ENCODE data around the gene SLC25A21.
"Not testable (repeated sequence)": the region's sequence is repeated elsewhere in the genome, so short reads cannot be mapped to it uniquely, and the experiment has no call there.

The SLC25A21 gene

GRCh38 chr14:37083599-37083998 is 88.8 kb downstream of the SLC25A21 start:
- FAIRE-seq: no peak

- FAIRE-seq: no peak
Observed at GRCh38 chr14:37082449-37082848, 90.0 kb downstream of the SLC25A21 start.

DNA sequence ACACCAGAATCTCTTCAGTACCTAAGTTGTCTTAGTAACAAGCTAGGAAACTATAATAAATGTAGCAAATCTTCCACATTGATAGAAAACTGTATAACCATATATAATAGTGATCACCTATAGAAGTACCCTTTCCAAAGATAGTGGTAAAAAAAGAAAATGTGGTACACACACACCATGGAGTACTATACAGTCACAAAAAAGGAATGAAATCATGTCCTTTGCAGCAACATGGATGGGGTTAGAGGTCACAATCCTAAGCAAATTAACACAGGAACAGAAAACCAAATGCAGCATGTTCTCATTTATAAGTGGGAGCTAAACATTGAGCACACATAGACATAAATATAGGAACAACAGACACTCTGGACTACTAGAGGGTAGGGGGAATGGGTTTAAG is 90.5 kb downstream of the SLC25A21 start:
- no peak for FAIRE-seq

GRCh38 chr14:37081218-37081617 is 91.2 kb downstream of the SLC25A21 start:
- no peak for FAIRE-seq

- FAIRE-seq: no peak
Observed at GRCh38 chr14:37078131-37078530, 94.3 kb downstream of the SLC25A21 start.

GRCh38 chr14:37074320-37074719 is 98.1 kb downstream of the SLC25A21 start:
- FAIRE-seq: not testable (repeated sequence)

GRCh38 chr14:37063467-37064240 is 108.8 kb downstream of the SLC25A21 start:
- no peak for FAIRE-seq

DNA sequence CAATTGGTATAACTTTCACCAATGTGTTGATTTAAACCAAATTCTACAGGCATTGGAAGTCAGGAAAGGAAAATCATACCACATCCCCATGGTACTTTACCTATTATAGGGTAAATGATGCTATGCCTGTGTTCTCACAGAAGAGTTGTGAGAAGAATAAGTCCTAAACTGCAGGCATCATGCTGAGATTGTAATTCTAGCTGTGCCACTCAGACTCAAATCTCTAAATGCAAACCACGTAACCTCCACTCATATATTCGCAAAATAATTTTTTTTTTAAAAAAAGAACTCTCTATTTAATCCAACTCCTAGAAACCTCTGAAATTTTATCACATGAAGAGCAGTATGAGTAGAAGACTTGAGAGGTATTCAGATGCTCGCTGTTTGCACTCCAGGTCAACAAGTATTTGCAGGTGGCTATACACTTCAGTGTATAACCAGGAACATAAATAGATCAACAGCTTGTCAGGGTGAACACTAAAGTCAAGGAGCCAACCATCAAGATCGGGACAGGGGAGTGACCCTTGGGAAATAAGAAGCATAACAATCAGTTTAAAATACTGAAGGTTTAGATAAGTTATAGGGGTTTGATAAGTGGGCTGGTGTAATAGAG is 110.1 kb downstream of the SLC25A21 start:
- no peak for FAIRE-seq

DNA sequence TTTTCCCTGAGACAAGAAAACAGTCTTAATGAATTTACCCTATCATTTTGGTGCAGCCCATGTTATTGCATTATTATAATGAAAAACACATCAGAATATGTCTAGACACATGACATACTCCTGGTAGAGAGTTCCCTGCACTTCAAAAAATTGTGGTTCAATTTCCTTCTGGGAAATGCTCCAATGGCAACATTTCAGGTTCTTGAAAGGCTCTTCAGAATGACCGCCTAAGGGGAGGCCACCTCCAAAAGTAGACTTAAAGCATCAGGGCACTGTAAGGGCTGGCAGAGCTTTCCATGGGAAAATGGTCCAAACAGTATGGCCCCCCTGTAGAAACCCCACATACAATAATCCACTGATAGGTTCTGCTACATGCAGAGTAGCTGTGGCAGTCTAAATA is 110.7 kb downstream of the SLC25A21 start:
- no peak for FAIRE-seq

DNA sequence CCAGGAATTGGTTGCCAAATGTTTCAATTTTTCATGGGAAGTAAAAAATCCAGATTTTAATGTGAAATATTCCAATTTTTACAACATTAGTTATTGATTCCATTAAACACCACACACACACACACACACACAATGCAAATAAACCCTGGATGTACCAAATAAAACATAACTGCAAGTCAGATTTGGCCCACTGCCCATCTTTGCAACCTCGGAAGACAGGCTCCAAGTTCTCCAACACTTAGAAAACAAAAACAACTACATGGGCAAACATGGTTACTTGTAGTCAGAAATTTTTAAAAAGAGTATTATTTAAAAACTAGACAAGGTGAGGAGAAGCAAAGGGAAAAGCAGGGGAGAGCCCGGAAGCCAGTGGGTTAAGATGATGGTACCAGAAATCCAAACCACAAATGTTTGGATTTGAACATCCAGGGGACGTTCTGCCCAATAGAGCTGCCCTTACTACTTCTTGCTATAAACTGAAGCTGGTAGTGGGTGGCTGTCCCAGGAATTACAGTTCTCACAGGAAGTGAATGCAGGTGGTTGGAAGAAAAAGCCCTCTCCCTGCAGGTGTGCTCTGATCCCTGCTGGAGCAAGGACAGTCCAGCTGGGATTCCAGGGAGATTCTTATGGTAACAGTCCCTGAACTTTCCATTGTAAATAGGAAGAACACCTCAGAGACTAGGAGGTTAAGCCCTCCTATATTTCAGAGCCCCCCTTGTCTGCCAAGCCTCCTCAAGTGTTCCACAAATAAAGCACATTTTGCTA is 111.7 kb downstream of the SLC25A21 start:
- no peak for FAIRE-seq

GRCh38 chr14:37057776-37058175 is 114.6 kb downstream of the SLC25A21 start:
- FAIRE-seq: no peak

GRCh38 chr14:37056473-37056872 is 115.9 kb downstream of the SLC25A21 start:
- FAIRE-seq: no peak

- FAIRE-seq: no peak
Observed at GRCh38 chr14:37054869-37055268, 117.5 kb downstream of the SLC25A21 start.

- FAIRE-seq: no peak
Observed at GRCh38 chr14:37054144-37054543, 118.3 kb downstream of the SLC25A21 start.

DNA sequence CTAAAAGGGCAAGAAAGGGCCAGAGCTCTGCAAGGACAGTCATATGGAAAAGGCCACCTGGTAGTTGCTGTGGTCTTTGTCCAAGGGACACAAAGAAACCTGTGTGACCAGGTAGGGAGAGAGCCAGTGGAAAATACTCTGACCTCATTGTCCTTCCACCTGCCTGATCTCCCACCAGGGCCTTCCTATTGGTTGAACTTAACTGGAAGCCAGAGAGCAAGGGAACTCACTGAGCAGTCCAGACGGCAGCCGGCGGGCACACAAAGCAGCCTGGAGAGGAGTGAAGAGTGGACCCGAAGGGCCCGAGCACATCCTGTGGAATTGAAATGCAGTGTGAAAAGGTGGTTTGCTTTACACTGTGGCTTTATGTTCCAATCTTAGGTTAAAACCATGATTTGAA is 120.7 kb downstream of the SLC25A21 start:
- FAIRE-seq: no peak

DNA sequence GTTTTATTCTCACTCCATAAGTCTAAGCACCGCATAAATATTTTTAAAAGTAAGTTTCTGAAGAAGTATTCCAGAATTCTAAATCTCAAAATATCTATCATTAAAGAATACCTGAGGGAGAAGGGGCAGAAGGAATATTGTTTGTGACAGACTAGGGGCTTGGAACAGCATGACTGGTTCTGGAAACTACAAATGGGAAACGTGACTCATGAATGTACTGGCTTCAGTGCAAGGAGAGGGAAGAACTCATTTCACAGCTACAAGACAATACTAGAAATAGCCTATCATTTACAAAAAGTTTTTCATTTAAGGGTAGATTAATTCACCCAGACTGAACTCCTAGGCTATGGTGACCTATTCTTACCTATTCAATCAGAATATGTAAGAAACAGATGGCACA is 121.3 kb downstream of the SLC25A21 start:
- no peak for FAIRE-seq

- FAIRE-seq: no peak
Observed at GRCh38 chr14:37048666-37049071, 123.7 kb downstream of the SLC25A21 start.

- no peak for FAIRE-seq
Observed at GRCh38 chr14:37047996-37048395, 124.4 kb downstream of the SLC25A21 start.

- FAIRE-seq: no peak
Observed at GRCh38 chr14:37047226-37047625, 125.2 kb downstream of the SLC25A21 start.

GRCh38 chr14:37046815-37047214 is 125.6 kb downstream of the SLC25A21 start:
- FAIRE-seq: no peak

DNA sequence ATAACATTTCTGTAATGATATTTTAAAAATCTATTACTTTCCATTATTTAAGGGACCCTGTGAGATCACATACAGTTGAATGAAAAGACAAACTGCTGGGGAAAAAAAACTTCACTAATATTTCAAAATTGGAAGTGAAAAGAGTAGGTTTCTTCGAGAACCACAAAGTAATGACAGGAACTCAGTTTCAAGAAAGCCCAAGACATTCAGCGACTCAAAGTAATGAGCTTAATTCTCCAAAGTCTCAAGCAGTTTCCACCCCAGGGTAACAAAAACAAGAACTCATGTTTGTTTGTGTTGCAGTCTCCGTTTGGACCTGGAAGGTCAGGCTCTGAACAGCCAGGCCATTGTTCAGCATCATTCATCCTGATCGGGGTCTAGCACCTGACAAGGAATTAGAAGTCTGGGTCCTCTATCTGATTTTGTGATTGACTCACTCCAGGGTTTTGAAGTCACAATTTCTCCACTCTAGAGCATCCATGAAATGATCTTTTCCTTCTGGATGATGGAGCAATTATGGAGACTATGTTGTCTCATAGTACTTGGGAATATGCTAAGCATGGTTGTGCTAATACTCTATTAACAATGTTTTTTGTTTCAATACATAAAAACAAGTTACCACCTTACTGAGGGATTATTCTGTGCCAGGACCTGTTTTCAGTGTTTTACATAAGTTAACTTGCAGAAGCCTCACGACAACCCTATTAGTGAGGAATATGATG is 126.9 kb downstream of the SLC25A21 start:
- no peak for FAIRE-seq

- no peak for FAIRE-seq
Observed at GRCh38 chr14:37037636-37038387, 134.6 kb downstream of the SLC25A21 start.
